Left colon (tissue), 2 donors: ENCODE data around the gene MAPK1. TPM values are rescaled to one million over a fixed set of nuclear protein-coding genes. Genes with fewer than 3 reads are reported as not detected.
"Not testable (repeated sequence)": the region's sequence is repeated elsewhere in the genome, so short reads cannot be mapped to it uniquely, and the experiment has no call there.

Experiments used
- ATAC-seq: fragments of 200-7000 bp; cut with Tn5 transposase; one replicate; pipeline ENCODE4 v1.9.1; 2020; ENCODE audit warnings: mild to moderate bottlenecking, moderate library complexity
- DNase-seq, 2 donors: peaks; one replicate each; pipeline ENCODE4 v3.0.0-alpha.2; 2020
- intact Hi-C, 2 donors: fragments of 100-400 bp; cut with DNase I in 1 of 2; cut with micrococcal nuclease in 1 of 2; formaldehyde crosslinking; loops; one replicate each; pipeline versions ENCODE4 v1.11.2 to v1.14.0; 2022; cut with DNase I, micrococcal nuclease
- total RNA-seq, 2 donors: library from RNA; stranded (reverse); fragmentation: NEBNext Ultra II Directional; extraction: Animal tissue kit (Norgen Biotek cat#: 25700); gene quantifications; one replicate each; pipeline ENCODE4 v1.2.1, GENCODE V29; 2021
- donor health status: DM: no; HTN: no; CAD: no.
- donor health status: DM: yes; HTN: yes; CAD: no.

Gene MAPK1
- total RNA-seq, 2 donors from 2014 or later: 123 to 144 TPM

- intact Hi-C loops: no loop called here
Observed at GRCh38 chr22:21828268-21828638, 39.2 kb downstream of the MAPK1 start.

GRCh38 chr22:21827628-21828267, 39.7 kb downstream of the MAPK1 start:
- ATAC-seq (no peak), DNase-seq (no peak)
- intact Hi-C loops: no loop called here

More at GRCh38 chr22:21828268-21828638, 39.2 kb downstream of the MAPK1 start:
- DNase-seq: no peak
- no peak for ATAC-seq

- ATAC-seq (no peak), DNase-seq (no peak)
- intact Hi-C loops: no loop called here
Observed at GRCh38 chr22:21826204-21826603, 41.2 kb downstream of the MAPK1 start.

GRCh38 chr22:21824962-21825361, 42.5 kb downstream of the MAPK1 start:
- intact Hi-C loops, DNase-seq, ATAC-seq: not testable (repeated sequence)

GRCh38 chr22:21824445-21824912, 43.0 kb downstream of the MAPK1 start:
- ATAC-seq (no peak), DNase-seq (no peak)
- intact Hi-C loops: no loop called here

- DNase-seq (no peak), ATAC-seq (no peak)
- intact Hi-C loops: no loop called here
Observed at GRCh38 chr22:21823740-21824444, 43.6 kb downstream of the MAPK1 start.

GRCh38 chr22:21819183-21819770, 48.2 kb downstream of the MAPK1 start:
- intact Hi-C loops: no loop called here
- no peak for ATAC-seq
- no peak for DNase-seq

GRCh38 chr22:21818487-21819182, 48.8 kb downstream of the MAPK1 start:
- DNase-seq (no peak), ATAC-seq (no peak)
- intact Hi-C loops: no loop called here

GRCh38 chr22:21817497-21817853, 50.0 kb downstream of the MAPK1 start:
- DNase-seq, intact Hi-C loops, ATAC-seq: not testable (repeated sequence)

- peak; percentile 92 for ATAC-seq
- DNase-seq: no peak
- intact Hi-C loops: no loop called here
Observed at GRCh38 chr22:21816787-21817496, 50.5 kb downstream of the MAPK1 start.

GRCh38 chr22:21816472-21816786, 51.0 kb downstream of the MAPK1 start:
- intact Hi-C loops: no loop called here
- DNase-seq: no peak

GRCh38 chr22:21815958-21816357, 51.5 kb downstream of the MAPK1 start:
- no peak for DNase-seq
- intact Hi-C loops: no loop called here
- no peak for ATAC-seq

More at GRCh38 chr22:21816472-21816786, 51.0 kb downstream of the MAPK1 start:
- no peak for ATAC-seq

- ATAC-seq (no peak), DNase-seq (no peak)
- intact Hi-C loops: no loop called here
Observed at GRCh38 chr22:21815357-21815756, 52.1 kb downstream of the MAPK1 start.

- intact Hi-C loops: no loop called here
- ATAC-seq: no peak
Observed at GRCh38 chr22:21811982-21812381, 55.5 kb downstream of the MAPK1 start.

GRCh38 chr22:21807544-21808529, 59.6 kb downstream of the MAPK1 start:
- intact Hi-C loops: no loop called here
- DNase-seq: no peak
- ATAC-seq: no peak

More at GRCh38 chr22:21811982-21812381, 55.5 kb downstream of the MAPK1 start:
- DNase-seq: no peak

- ATAC-seq, DNase-seq, intact Hi-C loops: not testable (repeated sequence)
Observed at GRCh38 chr22:21805325-21805724, 62.1 kb downstream of the MAPK1 start.

GRCh38 chr22:21803811-21804249, 63.6 kb downstream of the MAPK1 start:
- intact Hi-C loops: no loop called here
- no peak for ATAC-seq
- DNase-seq: no peak

- intact Hi-C loops: no loop called here
- ATAC-seq: no peak
- no peak for DNase-seq
Observed at GRCh38 chr22:21802673-21803072, 64.8 kb downstream of the MAPK1 start.
